GM21447 (cell line): ENCODE measurements around the gene UQCRQ.

Source experiments
- ATAC-seq: cut with Tn5 transposase; IDR thresholded peaks from one replicate; pipeline ENCODE4 v1.9.1; 2021; ENCODE audit not compliant: unreplicated experiment

Gene UQCRQ

GRCh38 chr5:132901036-132901435 is 34.6 kb downstream of the UQCRQ start:
- no peak for ATAC-seq

GRCh38 chr5:132901730-132902129 is 35.3 kb downstream of the UQCRQ start:
- no peak for ATAC-seq

GRCh38 chr5:132905938-132906337 is 39.5 kb downstream of the UQCRQ start:
- no peak for ATAC-seq

- no peak for ATAC-seq
Observed at GRCh38 chr5:132907161-132907560, 40.7 kb downstream of the UQCRQ start.

GRCh38 chr5:132909702-132910101 is 43.3 kb downstream of the UQCRQ start:
- no peak for ATAC-seq

GRCh38 chr5:132915681-132916080 is 49.2 kb downstream of the UQCRQ start:
- ATAC-seq = no peak

GRCh38 chr5:132916086-132916485 is 49.6 kb downstream of the UQCRQ start:
- no peak for ATAC-seq
